ENCODE data around the gene FBXO15. TPM values are rescaled to one million over a fixed set of nuclear protein-coding genes. Genes with fewer than 3 reads are reported as not detected.

FBXO15 gene
- total RNA-seq, 1 experiment from 2014 or later, result 0.39 TPM

DNA sequence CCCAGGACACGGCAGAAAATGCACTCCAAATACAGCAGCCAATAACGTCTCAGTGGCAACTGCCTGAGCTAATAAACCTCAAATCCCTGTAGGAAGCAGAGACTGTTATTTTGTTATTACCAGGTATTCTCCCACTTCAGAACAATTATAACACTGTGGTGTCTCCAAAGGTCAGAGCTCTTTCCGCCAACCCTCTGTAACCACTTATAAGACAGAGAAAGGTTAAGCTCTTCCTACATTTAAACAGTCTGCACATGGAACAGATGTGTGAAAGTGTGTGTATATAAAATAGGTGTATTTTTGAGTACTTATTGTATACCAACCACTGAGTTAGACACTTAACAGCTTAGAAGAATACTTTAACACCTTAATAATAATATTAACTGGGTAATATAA is 64.1 kb downstream of the FBXO15 start:
- H4K5ac ChIP-seq (ENCODE audit: insufficient read length, low read depth, low read length), result no peak overlapping the region
- H3K18ac ChIP-seq (ENCODE audit: insufficient read length, low read depth, low read length), result no peak overlapping the region
- H4K8ac ChIP-seq (replicated peaks; ENCODE audit: insufficient read length, low read depth, low read length), result no peak overlapping the region
- H3K4me2 ChIP-seq (ENCODE audit: insufficient read depth, insufficient read length, low read length), result no peak overlapping the region
- no peak overlapping the region for H3K27ac Mint-ChIP-seq
- no peaks in the 10 kb centered on the region for H3K36me3 Mint-ChIP-seq (ENCODE audit: insufficient read depth in 1 of 3, low read depth in 3 of 3)
- H2AFZ ChIP-seq (ENCODE audit: low read length), result no peak overlapping the region
- no peak overlapping the region for H3K56ac ChIP-seq (ENCODE audit: insufficient read length, low read depth, low read length)
- no CpG with 5 or more reads among the region's 3 CpGs for WGBS (ENCODE audit: extremely low coverage, insufficient read length, low lambda C conversion rate)
- H4K91ac ChIP-seq (ENCODE audit: insufficient read length, low read depth, low read length), result no peak overlapping the region
- H3K27me3 Mint-ChIP-seq (ENCODE audit: low read depth), result no peaks in the 10 kb centered on the region; the same call in 1 of the 2 replicates
- H3K9me3 ChIP-seq (ENCODE audit: control insufficient read depth, low read depth, low read length), result no peaks in the 10 kb centered on the region
- no peaks in the 10 kb centered on the region for H3K27me3 ChIP-seq (ENCODE audit: insufficient read depth, low read length)
- no peaks in the 10 kb centered on the region for H3K79me1 ChIP-seq (ENCODE audit: insufficient read depth, low read depth, low read length, poor library complexity, severe bottlenecking)
- H3K27ac ChIP-seq (ENCODE audit: insufficient read length, low read depth, low read length), result no peak overlapping the region
- no peak overlapping the region for H3K23ac ChIP-seq (ENCODE audit: insufficient read length, low read depth, low read length)
- H3K4me3 Mint-ChIP-seq, result no peak overlapping the region
- no peak overlapping the region for H3K9ac ChIP-seq (ENCODE audit: extremely low read depth, insufficient read length, low read length)
- H2BK15ac ChIP-seq (ENCODE audit: low read depth, low read length), result no peak overlapping the region
- no peak for DNase-seq
- H3K79me2 ChIP-seq (ENCODE audit: insufficient read depth, low read length), result no peaks in the 10 kb centered on the region
- no peak overlapping the region for H2BK20ac ChIP-seq (ENCODE audit: low read depth, low read length, poor library complexity, severe bottlenecking)
- H2BK12ac ChIP-seq (ENCODE audit: insufficient read length, low read depth, low read length), result no peak overlapping the region
- no peak overlapping the region for H2BK5ac ChIP-seq (ENCODE audit: insufficient read length, low read length)
- H3K14ac ChIP-seq (ENCODE audit: insufficient read depth, low read length), result no peak overlapping the region
- H3K4ac ChIP-seq (ENCODE audit: low read depth, low read length), result no peak overlapping the region
- no peak overlapping the region for H2BK120ac ChIP-seq (ENCODE audit: low read depth, low read length, poor library complexity, severe bottlenecking)
- H3T11ph ChIP-seq (ENCODE audit: low read length), result no peak overlapping the region
- no peaks in the 10 kb centered on the region; a peak in 1 of 5 replicates for H3K9me3 Mint-ChIP-seq
- H2AK5ac ChIP-seq (ENCODE audit: insufficient read length, low read length), result no peak overlapping the region
- H3K23me2 ChIP-seq (ENCODE audit: insufficient read length, low read depth, low read length, poor library complexity, severe bottlenecking), result no peaks in the 10 kb centered on the region
- peaks cover 5 to 6% of the 10 kb centered on the region in 2 experiments for H3K4me1 Mint-ChIP-seq
- H4K20me1 ChIP-seq (ENCODE audit: control insufficient read depth, insufficient read depth, insufficient read length), result no peaks in the 10 kb centered on the region
- TF ChIP-seq, protein P1, sequence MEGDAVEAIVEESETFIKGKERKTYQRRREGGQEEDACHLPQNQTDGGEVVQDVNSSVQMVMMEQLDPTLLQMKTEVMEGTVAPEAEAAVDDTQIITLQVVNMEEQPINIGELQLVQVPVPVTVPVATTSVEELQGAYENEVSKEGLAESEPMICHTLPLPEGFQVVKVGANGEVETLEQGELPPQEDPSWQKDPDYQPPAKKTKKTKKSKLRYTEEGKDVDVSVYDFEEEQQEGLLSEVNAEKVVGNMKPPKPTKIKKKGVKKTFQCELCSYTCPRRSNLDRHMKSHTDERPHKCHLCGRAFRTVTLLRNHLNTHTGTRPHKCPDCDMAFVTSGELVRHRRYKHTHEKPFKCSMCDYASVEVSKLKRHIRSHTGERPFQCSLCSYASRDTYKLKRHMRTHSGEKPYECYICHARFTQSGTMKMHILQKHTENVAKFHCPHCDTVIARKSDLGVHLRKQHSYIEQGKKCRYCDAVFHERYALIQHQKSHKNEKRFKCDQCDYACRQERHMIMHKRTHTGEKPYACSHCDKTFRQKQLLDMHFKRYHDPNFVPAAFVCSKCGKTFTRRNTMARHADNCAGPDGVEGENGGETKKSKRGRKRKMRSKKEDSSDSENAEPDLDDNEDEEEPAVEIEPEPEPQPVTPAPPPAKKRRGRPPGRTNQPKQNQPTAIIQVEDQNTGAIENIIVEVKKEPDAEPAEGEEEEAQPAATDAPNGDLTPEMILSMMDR (conservative IDR thresholded peaks at IDR 0.05), result no peak
- H3K4me1 ChIP-seq (ENCODE audit: insufficient read depth, low read length), result no peaks in the 10 kb centered on the region

Measured in H9 (cell line).